ENCODE measurements around the gene ITGB2.
A peak's percentile ranks its signal among the peaks of the same experiment; 100 is the strongest.

Gene ITGB2

DNA sequence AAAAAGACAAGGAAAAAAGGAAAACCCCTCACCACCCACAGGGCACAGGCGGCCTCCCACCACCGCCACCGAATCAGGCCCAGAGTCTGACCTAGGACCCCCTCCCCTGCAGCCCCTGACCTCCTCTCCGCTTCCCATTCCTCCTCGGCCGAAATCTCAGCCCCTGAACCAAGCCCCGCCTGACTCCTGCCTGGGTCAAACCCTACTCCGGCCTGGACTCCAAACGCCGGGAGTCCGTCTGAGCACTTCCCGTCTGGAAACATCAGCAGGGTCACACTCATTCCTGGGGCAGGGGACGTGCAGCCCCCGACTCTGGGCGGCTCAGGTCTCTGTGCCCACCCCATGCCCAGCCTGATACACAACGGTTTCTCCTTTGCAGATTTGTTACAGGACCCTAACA is 76.4 kb downstream of the ITGB2 start:
- DNase-seq = no peak

DNA sequence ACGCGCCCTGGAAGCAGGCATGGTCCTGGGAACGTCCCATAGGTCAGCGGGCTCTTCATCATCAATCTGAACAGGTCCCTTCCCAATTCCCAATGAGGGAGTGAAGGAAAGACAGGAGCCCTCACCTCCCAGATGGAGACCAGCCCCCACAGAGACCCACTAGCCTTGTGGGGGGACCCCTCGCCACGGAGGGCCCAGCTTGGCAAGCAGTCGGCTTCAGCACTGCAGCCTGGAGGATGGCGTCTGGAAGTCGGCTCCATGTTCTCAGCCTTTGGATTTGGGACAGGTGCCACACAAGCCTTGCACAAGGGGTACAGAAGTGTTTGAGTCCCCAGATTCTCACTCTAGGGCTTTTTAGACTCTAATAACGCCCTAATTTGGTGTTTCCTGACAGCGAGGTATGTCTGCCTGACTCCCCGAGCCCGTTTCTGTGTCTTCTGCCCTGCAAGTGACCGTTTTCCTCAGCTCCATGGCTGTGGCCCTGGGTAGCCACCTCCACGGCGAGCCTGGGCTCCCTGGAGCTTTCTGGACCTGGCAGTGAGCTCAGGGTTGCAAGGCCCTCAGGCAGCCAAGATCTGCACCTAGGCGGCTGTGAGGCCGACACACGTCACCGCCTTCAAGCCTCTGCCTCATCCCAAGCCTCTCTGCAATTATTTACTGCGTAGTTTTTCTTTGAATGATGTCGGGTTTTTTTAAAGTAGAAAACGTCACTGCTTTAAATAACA is 77.8 kb downstream of the ITGB2 start:
- no peak for DNase-seq

DNA sequence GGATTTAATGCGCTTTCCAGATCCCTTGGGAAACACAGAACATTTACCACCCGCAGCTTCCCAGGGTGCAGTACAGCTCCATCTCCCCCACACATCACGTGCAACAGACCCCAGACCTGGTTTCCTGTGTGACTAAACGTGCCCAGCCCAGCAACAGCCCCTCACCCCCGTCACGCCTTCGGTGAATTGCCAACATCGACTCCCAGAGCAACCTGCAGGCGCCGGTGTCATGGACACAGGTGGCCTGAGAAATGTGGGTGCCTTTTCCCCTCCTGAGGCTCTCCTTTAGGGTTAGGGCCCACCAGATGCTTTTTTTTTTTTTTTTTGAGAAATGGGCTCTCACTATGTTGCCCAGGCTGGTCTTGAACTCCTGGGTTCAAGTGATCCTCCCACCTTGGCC is 78.6 kb downstream of the ITGB2 start:
- DNase-seq = no peak

DNA sequence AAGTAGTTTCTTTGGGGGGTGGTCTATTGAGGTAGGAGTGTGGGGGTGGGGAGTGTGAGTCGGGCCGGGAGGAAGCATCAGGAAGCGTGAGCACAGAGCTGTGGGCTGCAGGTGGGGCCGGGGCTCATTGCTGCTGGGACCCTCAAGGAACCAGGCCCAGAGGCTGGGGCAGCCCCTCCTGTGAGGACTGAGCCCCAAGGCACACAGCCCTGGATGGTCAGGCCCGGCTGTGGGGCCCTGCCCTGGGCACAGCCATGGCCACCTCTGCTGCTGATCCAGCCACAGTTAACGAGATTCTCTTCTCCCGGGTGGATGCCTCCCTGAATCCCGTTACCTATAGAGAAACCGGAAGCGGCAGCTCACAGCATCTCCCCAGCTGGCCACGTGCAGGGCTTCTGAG is 79.9 kb downstream of the ITGB2 start:
- DNase-seq = no peak

DNA sequence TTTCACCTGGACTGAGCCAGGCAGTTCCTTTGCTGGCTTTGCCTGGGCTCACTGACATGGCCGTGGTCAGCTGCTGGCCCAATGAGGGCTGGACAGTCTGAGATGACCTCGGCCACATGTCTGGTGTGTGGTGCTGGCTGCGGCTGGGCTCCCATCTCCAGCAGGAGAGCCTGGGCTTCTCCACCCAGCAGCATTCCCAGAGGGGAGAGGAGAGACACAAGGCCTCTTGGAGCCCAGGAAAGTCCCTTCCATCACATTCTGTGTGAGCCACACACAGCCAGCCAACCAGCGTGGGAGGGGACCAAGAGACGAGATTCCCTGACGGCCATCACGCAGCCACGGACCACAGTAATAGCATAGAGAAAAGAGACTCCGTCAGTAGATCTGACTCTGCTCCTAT is 81.7 kb downstream of the ITGB2 start:
- DNase-seq = no peak

DNA sequence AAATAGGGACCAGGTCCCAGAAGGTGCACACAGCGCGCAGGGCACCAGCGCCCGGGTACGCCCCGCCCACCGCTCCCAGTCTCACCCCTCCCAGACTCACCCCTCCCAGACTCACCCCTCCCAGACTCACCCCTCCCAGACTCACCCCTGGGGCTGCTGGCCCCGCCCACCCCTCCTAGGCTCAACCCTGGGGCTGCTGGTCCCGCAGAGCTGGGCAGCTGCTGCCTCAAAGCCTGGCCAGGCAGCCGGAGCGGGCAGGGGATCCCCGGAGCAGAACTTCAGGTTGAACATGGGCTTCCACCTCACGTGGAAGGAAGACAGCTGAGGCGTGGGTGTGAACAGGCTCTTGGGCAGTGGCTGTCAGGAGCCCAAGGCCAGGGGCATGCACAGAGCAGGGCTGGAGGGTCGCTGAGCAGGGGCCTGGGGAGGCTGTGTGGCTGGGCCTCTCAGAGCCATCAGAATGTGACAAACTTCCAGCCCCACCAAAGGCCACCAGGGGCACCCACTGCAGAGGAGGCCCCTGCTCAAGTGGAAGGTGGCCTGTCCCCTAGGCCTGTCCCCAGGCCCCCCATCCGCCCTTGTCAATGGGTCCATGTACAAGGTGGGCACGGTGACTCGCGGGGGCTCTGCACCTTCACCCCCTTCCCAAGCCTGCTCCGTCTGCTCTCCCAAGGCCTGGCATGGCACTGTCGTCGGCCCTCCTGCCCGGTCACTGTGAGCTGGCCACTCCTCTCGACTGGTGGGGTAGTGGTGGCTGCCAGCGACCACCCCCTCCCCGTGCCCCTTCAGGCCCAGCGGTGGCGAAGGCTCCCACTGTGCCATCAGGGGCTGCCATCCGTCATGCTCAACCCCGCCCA is 82.4 kb downstream of the ITGB2 start:
- DNase-seq = no peak

DNA sequence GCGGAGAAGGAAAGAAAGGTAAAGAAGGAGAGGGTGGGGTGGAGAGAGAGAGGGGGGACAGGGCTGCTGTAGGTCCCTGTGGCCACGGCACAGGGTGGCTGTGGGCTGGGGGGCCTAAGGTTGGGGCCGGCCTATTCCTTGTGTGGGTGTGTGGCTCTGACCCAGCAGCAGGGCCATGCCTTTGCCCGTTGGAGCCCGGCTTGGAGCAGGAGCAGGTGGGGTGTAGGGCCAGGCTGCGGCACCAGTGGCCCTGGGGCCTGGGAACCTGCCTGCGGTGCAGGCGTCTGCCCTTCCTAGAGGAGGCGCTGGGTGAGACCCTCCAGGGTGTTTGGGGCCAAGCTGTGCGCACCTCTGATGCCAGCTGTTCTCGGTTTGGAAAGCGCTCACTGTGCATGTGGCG is 83.2 kb downstream of the ITGB2 start:
- DNase-seq = no peak

DNA sequence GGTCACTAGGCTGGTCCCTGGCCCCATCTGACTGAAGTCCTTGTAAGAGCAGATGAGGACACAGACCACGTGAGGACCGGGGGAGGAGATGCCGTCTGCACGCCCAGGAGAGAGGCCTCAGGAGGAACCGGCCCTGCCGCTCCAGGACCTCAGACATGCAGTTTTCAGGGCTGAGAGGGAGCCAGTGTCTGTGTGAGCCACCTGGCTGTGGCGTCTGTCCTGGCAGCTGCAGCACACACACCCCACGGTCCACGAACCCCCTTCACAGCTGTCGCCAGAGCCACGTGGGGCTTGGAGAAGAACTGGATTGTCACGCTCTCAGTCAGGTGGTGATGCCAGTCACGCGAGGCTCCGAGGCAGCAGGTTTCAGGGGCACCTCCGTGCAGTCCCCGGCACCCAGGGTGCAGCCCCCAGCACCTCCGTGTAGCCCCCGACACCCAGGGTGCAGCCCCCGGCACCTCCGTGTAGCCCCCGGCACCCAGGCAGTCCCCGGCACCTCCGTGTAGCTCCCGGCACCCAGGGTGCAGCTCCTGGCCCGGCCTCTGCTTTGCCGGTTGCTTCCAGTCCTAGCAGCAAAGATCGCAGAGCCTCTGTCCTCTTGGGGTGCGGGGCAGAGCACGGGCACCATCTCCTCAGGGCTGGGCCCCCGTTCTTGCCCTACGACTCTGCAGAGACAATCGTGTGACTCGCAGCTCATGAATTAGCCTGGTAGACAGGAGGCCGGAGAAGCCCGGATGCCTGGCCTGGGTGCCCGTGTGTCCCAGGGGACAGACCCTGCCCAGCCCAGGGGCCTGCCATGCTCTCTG is 83.8 kb downstream of the ITGB2 start:
- DNase-seq = peak; percentile 18

DNA sequence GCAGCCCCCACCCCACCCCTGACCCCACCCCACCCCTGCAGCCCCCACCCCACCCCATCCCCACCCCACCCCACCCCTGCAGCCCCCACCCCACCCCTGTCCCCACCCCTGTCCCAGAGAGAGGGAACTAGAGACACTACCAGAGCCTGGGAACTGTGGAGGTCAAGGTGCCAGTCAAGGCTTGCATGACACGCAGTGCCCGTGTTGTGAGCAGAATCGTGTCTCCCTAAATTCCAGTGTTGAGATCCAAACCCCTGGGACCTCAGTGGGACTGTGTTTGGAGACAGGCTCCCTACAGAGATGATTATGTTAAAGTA is 84.4 kb downstream of the ITGB2 start:
- DNase-seq = no peak

Data from NCI-H510A treated with DMSO at 0.1 percent for 48 hours (cell line).